ENCODE measurements around the gene CREG1.
A peak's percentile ranks its signal among the peaks of the same experiment; 100 is the strongest.

Gene CREG1

GRCh38 chr1:167529829-167530474 lies 23.6 kb downstream of the CREG1 start:
- no peak for DNase-seq

GRCh38 chr1:167528057-167528728 lies 25.4 kb downstream of the CREG1 start:
- no peak for DNase-seq

GRCh38 chr1:167526667-167527383 lies 26.7 kb downstream of the CREG1 start:
- DNase-seq, result no peak

- DNase-seq, result no peak
Measured at GRCh38 chr1:167524651-167525050, 28.9 kb downstream of the CREG1 start.

GRCh38 chr1:167522246-167522645 lies 31.3 kb downstream of the CREG1 start:
- no peak for DNase-seq

- no peak for DNase-seq
Measured at GRCh38 chr1:167520711-167521206, 32.8 kb downstream of the CREG1 start.

GRCh38 chr1:167518331-167518700 lies 35.2 kb downstream of the CREG1 start, which contains the start of gene CD247:
CD247 (minus strand) TSS chr1:167518529; CDS start chr1:167518465, 64 bp downstream.
- peak; percentile 78 for DNase-seq

- peak; percentile 96 for DNase-seq
Measured at GRCh38 chr1:167517535-167518330, 35.8 kb downstream of the CREG1 start.

- DNase-seq, result peak; percentile 47
Measured at GRCh38 chr1:167516404-167517388, 36.9 kb downstream of the CREG1 start.

GRCh38 chr1:167515893-167516321 lies 37.7 kb downstream of the CREG1 start:
- no peak for DNase-seq

- DNase-seq, result no peak
Measured at GRCh38 chr1:167515461-167515860, 38.1 kb downstream of the CREG1 start.

GRCh38 chr1:167514288-167514687 lies 39.3 kb downstream of the CREG1 start:
- no peak for DNase-seq

GRCh38 chr1:167512046-167512654 lies 41.4 kb downstream of the CREG1 start:
- DNase-seq, result no peak

GRCh38 chr1:167511374-167511986 lies 42.1 kb downstream of the CREG1 start:
- no peak for DNase-seq

- DNase-seq, result no peak
Measured at GRCh38 chr1:167510881-167511280, 42.7 kb downstream of the CREG1 start.

- DNase-seq, result no peak
Measured at GRCh38 chr1:167510244-167510643, 43.3 kb downstream of the CREG1 start.

GRCh38 chr1:167509587-167509986 lies 44.0 kb downstream of the CREG1 start:
- no peak for DNase-seq

- no peak for DNase-seq
Measured at GRCh38 chr1:167507719-167508118, 45.8 kb downstream of the CREG1 start.

- DNase-seq, result no peak
Measured at GRCh38 chr1:167504467-167504827, 49.1 kb downstream of the CREG1 start.

GRCh38 chr1:167503626-167504466 lies 49.7 kb downstream of the CREG1 start:
- DNase-seq, result no peak
